ENCODE results near the gene ZNF462. TPM values are rescaled to one million over a fixed set of nuclear protein-coding genes. Genes with fewer than 3 reads are reported as not detected.

ZNF462 gene
- total RNA-seq, 2 donors from 2014 or later, result 4.7 to 8.9 TPM

- no peaks in the 10 kb centered on the region for H3K9me3 ChIP-seq
- no peak overlapping the region for H3K4me3 ChIP-seq
- intact Hi-C loops (cut with DNase I), result no loop called here
- ATAC-seq, result no peak
- 20 to 27% methylated on average over 1 of the region's 1 CpG for WGBS, 2 donors
- H3K27me3 ChIP-seq, result no peaks in the 10 kb centered on the region
- TF ChIP-seq CTCF (IDR thresholded peaks at IDR 0.05), result no peak
- TF ChIP-seq POLR2A (IDR thresholded peaks at IDR 0.05), result no peak
- H3K36me3 ChIP-seq (replicated peaks in 1 of 2; ENCODE audit: insufficient read depth in 1 of 2, low read depth in 2 of 2), result no peaks in the 10 kb centered on the region
- no peak for DNase-seq
- no peaks in the 10 kb centered on the region for H3K4me1 ChIP-seq
- H3K27ac ChIP-seq, result no peak overlapping the region
Measured at GRCh38 chr9:106966481-106966880, 103.5 kb downstream of the ZNF462 start.

GRCh38 chr9:106969696-106970095 is 106.7 kb downstream of the ZNF462 start:
- intact Hi-C loops (cut with DNase I), result no loop called here
- no peak overlapping the region for H3K27ac ChIP-seq
- DNase-seq (no peak), ATAC-seq (no peak)
- H3K9me3 ChIP-seq, result no peaks in the 10 kb centered on the region
- no peak overlapping the region for H3K4me3 ChIP-seq
- TF ChIP-seq POLR2A (IDR thresholded peaks at IDR 0.05) (no peak), CTCF (IDR thresholded peaks at IDR 0.05) (no peak)
- no peaks in the 10 kb centered on the region for H3K4me1 ChIP-seq
- H3K36me3 ChIP-seq (replicated peaks in 1 of 2; ENCODE audit: insufficient read depth in 1 of 2, low read depth in 2 of 2), result no peaks in the 10 kb centered on the region
- H3K27me3 ChIP-seq, result no peaks in the 10 kb centered on the region

- Histone ChIP-seq H3K27ac (no peak overlapping the region), H3K27me3 (no peaks in the 10 kb centered on the region), H3K4me3 (no peak overlapping the region), H3K4me1 (no peaks in the 10 kb centered on the region), H3K36me3 (replicated peaks in 1 of 2; ENCODE audit: insufficient read depth in 1 of 2, low read depth in 2 of 2) (no peaks in the 10 kb centered on the region), H3K9me3 (no peaks in the 10 kb centered on the region)
- WGBS, 2 donors, result 73 to 77% methylated on average over 9 of the region's 9 CpGs
- DNase-seq (no peak), ATAC-seq (no peak)
- no peak for TF ChIP-seq CTCF (IDR thresholded peaks at IDR 0.05)
- no peak for TF ChIP-seq POLR2A (IDR thresholded peaks at IDR 0.05)
- intact Hi-C loops (cut with DNase I), result no loop called here
Measured at GRCh38 chr9:106970219-106970975, 107.4 kb downstream of the ZNF462 start.

GRCh38 chr9:106970976-106971457 is 108.1 kb downstream of the ZNF462 start:
- H3K27me3 ChIP-seq, result no peaks in the 10 kb centered on the region
- no peaks in the 10 kb centered on the region for H3K36me3 ChIP-seq (replicated peaks in 1 of 2; ENCODE audit: insufficient read depth in 1 of 2, low read depth in 2 of 2)
- DNase-seq (no peak), ATAC-seq (no peak)
- TF ChIP-seq POLR2A (IDR thresholded peaks at IDR 0.05), result no peak
- no peak for TF ChIP-seq CTCF (IDR thresholded peaks at IDR 0.05)
- WGBS, 2 donors, result 73 to 80% methylated on average over 5 of the region's 5 CpGs
- no peak overlapping the region for H3K27ac ChIP-seq
- intact Hi-C loops (cut with DNase I), result no loop called here
- no peaks in the 10 kb centered on the region for H3K4me1 ChIP-seq
- no peak overlapping the region for H3K4me3 ChIP-seq
- no peaks in the 10 kb centered on the region for H3K9me3 ChIP-seq

GRCh38 chr9:106972082-106972481 is 109.1 kb downstream of the ZNF462 start:
- H3K27ac ChIP-seq, result no peak overlapping the region
- WGBS, 2 donors, result 82 to 85% methylated on average over 9 of the region's 9 CpGs
- intact Hi-C loops (cut with DNase I), result no loop called here
- H3K4me1 ChIP-seq, result no peaks in the 10 kb centered on the region
- H3K4me3 ChIP-seq, result no peak overlapping the region
- H3K27me3 ChIP-seq, result no peaks in the 10 kb centered on the region
- TF ChIP-seq CTCF (IDR thresholded peaks at IDR 0.05) (no peak), POLR2A (IDR thresholded peaks at IDR 0.05) (no peak)
- no peak for DNase-seq
- no peaks in the 10 kb centered on the region for H3K9me3 ChIP-seq
- no peaks in the 10 kb centered on the region for H3K36me3 ChIP-seq (replicated peaks in 1 of 2; ENCODE audit: insufficient read depth in 1 of 2, low read depth in 2 of 2)
- ATAC-seq, result no peak
